Subcutaneous abdominal adipose tissue (tissue), 5 donors: ENCODE measurements around the gene TP73.

Experiments
- H3K27ac ChIP-seq: one replicate; pipeline ENCODE4 v1.7.0; 2013; ENCODE audit warnings: low read depth, mild to moderate bottlenecking, inconsistent platforms, low read length, moderate library complexity
- H3K27me3 ChIP-seq, 5 donors: one replicate each; pipeline ENCODE4 v1.7.0; 2013; ENCODE audit warnings: low read length in 5 of 5, inconsistent platforms in 1 of 5; ENCODE audit not compliant: control insufficient read depth in 5 of 5, insufficient read depth in 4 of 5
- H3K36me3 ChIP-seq, 5 donors: one replicate each; pipeline ENCODE4 v1.7.0; 2013; ENCODE audit warnings: low read length in 5 of 5; ENCODE audit not compliant: control insufficient read depth in 5 of 5, insufficient read depth in 5 of 5
- H3K4me1 ChIP-seq, 5 donors: one replicate each; pipeline ENCODE4 v1.7.0; 2013; ENCODE audit warnings: low read length in 5 of 5, mild to moderate bottlenecking in 3 of 5, moderate library complexity in 1 of 5; ENCODE audit not compliant: control insufficient read depth in 5 of 5, insufficient read depth in 5 of 5
- H3K4me3 ChIP-seq, 5 donors: one replicate each; pipeline ENCODE4 v1.7.0; 2013; ENCODE audit warnings: low read length in 5 of 5, low read depth in 1 of 5
- H3K9ac ChIP-seq, 5 donors: one replicate each; pipeline ENCODE4 v1.7.0; 2013; ENCODE audit warnings: low read length in 5 of 5, mild to moderate bottlenecking in 4 of 5, moderate library complexity in 3 of 5
- H3K9me3 ChIP-seq, 5 donors: one replicate each; pipeline ENCODE4 v1.7.0; 2013; ENCODE audit warnings: low read length in 5 of 5; ENCODE audit not compliant: control insufficient read depth in 5 of 5
- donor health status: healthy.
- donor health status: healthy.
- donor health status: healthy.
- donor health status: healthy.
- donor health status: healthy.

The TP73 gene

DNA sequence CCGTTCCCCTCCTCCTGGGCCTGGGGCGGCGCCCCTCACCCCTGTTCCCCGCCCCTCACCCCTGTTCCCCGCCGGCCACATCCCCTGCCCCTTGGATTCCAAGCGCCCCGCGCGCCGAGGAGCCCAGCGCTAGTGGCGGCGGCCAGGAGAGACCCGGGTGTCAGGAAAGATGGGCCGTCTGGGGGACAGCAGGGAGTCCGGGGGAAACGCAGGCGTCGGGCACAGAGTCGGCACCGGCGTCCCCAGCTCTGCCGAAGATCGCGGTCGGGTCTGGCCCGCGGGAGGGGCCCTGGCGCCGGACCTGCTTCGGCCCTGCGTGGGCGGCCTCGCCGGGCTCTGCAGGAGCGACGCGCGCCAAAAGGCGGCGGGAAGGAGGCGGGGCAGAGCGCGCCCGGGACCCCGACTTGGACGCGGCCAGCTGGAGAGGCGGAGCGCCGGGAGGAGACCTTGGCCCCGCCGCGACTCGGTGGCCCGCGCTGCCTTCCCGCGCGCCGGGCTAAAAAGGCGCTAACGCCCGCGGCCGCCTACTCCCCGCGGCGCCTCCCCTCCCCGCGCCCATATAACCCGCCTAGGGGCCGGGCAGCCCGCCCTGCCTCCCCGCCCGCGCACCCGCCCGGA lies at the start of gene TP73:
TSS of gene TP73 (plus strand) at position 587 of the 618 bp plus-strand sequence. CDS start 29,850 bp downstream, outside the sequence.
- Histone ChIP-seq H3K9ac (no peak within 1 kb of the TSS), H3K27me3 (peaks cover 35 to 51% (median 38%) of the 10 kb centered on the region in 5 donors), H3K4me1 (peaks cover 6 to 42% (median 33%) of the 10 kb centered on the region in 5 donors), H3K36me3 (peaks cover 0 to 5% (median 4%) of the 10 kb centered on the region in 5 donors), H3K9me3 (no peaks in the 10 kb centered on the region), H3K27ac (no peak within 1 kb of the TSS), H3K4me3 (peak within 1 kb of the TSS in 1 of 5 donors; percentile 95)

DNA sequence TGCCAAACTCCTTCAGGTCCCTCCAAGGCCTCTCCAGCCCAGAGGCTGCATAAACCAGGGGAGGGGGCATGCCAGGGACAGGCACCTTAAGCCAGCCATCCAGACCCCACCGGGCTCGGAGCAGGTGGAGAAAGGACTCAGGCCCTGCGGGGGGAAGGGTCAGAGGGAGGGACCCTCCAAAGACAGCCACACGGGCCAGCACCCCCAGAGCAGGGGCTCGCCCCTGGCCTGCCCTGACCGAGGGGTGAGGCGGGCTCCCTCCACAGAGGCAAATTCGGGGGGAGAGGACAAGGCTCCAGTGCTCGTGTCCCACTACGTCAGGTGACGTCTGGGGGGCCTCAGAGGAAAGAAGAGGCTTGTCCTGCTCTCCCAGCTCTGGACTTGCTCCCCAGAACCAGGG lies 49.2 kb upstream of the TP73 start:
- H3K27me3 ChIP-seq: peaks cover 18 to 56% (median 39%) of the 10 kb centered on the region in 5 donors
- peaks cover 0 to 10% (median 6%) of the 10 kb centered on the region in 5 donors for H3K4me1 ChIP-seq
- H3K36me3 ChIP-seq: no peaks in the 10 kb centered on the region
- no peak overlapping the region for H3K9ac ChIP-seq
- no peak overlapping the region for H3K4me3 ChIP-seq
- H3K9me3 ChIP-seq: no peaks in the 10 kb centered on the region
- no peak overlapping the region for H3K27ac ChIP-seq

DNA sequence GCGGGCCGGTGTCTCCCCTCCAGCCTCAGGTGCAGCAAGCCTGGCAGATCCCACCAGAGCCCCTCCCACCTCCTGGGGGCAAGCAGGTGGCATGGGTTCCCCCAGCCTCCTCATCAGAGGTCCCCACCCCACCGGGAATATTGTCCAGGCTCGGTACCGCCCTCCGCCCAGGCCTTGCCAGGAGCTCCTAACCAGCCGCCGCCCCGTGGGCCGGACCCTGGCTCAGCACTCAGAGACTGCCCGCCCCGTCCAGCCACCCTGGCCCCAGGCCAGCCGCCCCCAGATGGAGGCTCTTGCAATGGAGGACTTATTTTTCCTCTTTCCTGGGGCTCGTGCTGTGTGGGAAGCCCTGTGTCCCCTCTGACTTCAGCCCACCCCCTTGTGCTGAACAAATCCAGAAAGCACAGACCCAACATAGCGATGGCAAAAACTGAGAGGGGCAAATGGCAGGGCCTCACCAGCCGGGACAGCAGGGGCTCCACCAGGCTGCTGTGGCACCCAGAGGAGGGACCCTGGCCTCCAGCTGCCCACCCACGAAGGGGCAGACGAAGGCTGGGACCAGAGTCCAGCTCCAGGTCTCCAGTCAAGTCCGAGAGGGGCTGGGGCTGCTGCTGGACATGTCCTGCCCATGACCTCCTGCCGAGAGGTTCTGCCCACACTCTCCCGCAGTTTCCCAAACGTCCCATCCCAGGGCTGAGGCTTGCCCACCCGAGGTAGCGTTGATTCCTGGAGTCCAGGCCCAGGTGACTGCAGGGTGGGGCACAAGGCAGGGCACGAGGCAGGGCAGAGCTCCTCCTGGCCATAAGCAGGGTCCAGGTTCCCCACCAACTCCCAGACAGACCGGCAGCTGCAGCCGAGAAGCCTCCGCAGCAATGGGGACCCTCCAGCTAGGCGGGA lies 48.5 kb upstream of the TP73 start:
- Histone ChIP-seq H3K4me1 (peaks cover 0 to 4% (median 0%) of the 10 kb centered on the region in 5 donors), H3K27me3 (peaks cover 24 to 58% (median 46%) of the 10 kb centered on the region in 5 donors), H3K27ac (no peak overlapping the region), H3K4me3 (no peak overlapping the region), H3K9ac (no peak overlapping the region), H3K9me3 (no peaks in the 10 kb centered on the region), H3K36me3 (no peaks in the 10 kb centered on the region)

DNA sequence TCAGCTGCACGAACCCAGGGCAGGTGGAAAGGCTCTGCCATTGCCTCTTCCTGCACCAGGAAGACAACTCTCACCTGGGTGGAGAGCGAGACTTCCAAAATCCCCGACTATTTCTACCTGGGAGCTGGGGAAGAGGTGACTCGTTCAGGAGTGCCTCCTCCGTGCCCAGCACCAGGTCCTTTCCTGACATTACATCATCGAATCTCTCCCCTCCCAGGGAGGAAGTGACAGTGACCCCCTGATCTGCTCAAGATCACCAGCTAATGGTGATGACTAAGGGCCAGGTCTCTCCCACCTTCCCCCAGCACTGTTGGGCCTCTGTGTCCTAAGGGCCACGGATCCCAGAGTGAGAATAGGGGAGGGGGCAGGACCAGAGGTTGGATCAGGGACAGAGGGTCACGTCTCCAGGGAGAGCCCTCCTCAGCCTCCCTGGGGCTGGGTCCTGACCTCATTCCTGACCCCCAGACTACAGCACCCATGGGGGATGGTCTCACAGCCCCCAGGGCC lies 47.8 kb upstream of the TP73 start:
- H3K4me1 ChIP-seq: peaks cover 0 to 5% (median 0%) of the 10 kb centered on the region in 5 donors
- no peak overlapping the region for H3K9ac ChIP-seq
- no peak overlapping the region for H3K27ac ChIP-seq
- H3K27me3 ChIP-seq: peaks cover 25 to 57% (median 52%) of the 10 kb centered on the region in 5 donors
- H3K36me3 ChIP-seq: no peaks in the 10 kb centered on the region
- no peaks in the 10 kb centered on the region for H3K9me3 ChIP-seq
- no peak overlapping the region for H3K4me3 ChIP-seq

DNA sequence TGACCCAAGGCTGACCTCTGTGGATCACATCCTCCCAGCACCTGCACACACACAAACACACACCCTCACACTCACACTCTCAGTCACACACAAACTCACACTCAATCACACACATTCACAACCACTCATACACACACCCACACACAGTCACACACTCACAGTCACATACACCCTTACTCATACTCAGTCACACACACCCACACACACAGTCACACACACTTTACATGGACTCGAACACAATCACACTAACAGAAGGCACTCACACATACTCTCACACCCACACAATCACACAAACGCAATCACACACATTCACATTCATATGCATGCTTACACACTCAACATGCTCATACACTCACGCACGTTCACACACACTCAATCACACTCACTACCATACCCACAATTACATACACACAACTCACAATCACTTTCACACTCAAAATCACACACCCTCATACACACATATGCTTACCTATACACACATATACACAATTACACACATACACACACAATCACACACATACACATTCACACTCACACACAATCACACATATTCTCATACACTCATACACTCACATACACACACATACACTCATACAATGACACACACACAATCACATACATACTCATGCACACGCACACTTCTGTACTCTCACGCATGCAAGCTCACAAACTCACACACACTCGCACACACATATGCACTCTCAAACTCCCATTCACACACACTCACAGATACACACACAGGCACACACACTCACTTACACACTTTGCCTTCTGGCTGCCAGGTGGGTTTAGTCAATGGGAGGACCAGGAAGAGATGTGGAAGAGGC lies 47.1 kb upstream of the TP73 start:
- H3K4me3 ChIP-seq: no peak overlapping the region
- no peak overlapping the region for H3K9ac ChIP-seq
- H3K27me3 ChIP-seq: peaks cover 32 to 57% (median 54%) of the 10 kb centered on the region in 5 donors
- no peak overlapping the region for H3K27ac ChIP-seq
- H3K9me3 ChIP-seq: no peaks in the 10 kb centered on the region
- no peaks in the 10 kb centered on the region for H3K36me3 ChIP-seq
- H3K4me1 ChIP-seq: peaks cover 0 to 11% (median 4%) of the 10 kb centered on the region in 5 donors

- Histone ChIP-seq H3K36me3 (no peaks in the 10 kb centered on the region), H3K27ac (no peak overlapping the region), H3K27me3 (peaks cover 41 to 66% (median 57%) of the 10 kb centered on the region in 5 donors), H3K9me3 (no peaks in the 10 kb centered on the region), H3K4me3 (no peak overlapping the region), H3K9ac (no peak overlapping the region), H3K4me1 (peaks cover 0 to 27% (median 18%) of the 10 kb centered on the region in 5 donors)
Observed at GRCh38 chr1:3606779-3607702, 45.3 kb upstream of the TP73 start.

- Histone ChIP-seq H3K36me3 (no peaks in the 10 kb centered on the region), H3K27ac (no peak overlapping the region), H3K4me1 (peaks cover 0 to 27% (median 18%) of the 10 kb centered on the region in 5 donors), H3K9ac (no peak overlapping the region), H3K4me3 (no peak overlapping the region), H3K9me3 (no peaks in the 10 kb centered on the region), H3K27me3 (peaks cover 46 to 71% (median 64%) of the 10 kb centered on the region in 5 donors)
Observed at GRCh38 chr1:3607703-3608065, 44.6 kb upstream of the TP73 start.

- no peak overlapping the region for H3K9ac ChIP-seq
- H3K9me3 ChIP-seq: no peaks in the 10 kb centered on the region
- no peak overlapping the region for H3K27ac ChIP-seq
- peaks cover 50 to 76% (median 63%) of the 10 kb centered on the region in 5 donors for H3K27me3 ChIP-seq
- H3K4me3 ChIP-seq: no peak overlapping the region
- H3K4me1 ChIP-seq: peaks cover 0 to 27% (median 18%) of the 10 kb centered on the region in 5 donors
- no peaks in the 10 kb centered on the region for H3K36me3 ChIP-seq
Observed at GRCh38 chr1:3608154-3608553, 44.2 kb upstream of the TP73 start.
